WTC11 (cell line): Measurements from ENCODE around the gene DBH. TPM values are rescaled to one million over a fixed set of nuclear protein-coding genes. Genes with fewer than 3 reads are reported as not detected.

Experiments used
- ATAC-seq: fragments of 200-7000 bp; cut with Tn5 transposase; 2 replicates; pipeline ENCODE4 v1.10.0; 2021; ENCODE audit warnings: mild to moderate bottlenecking, moderate library complexity
- CTCF ChIA-PET: fragments of 300-600 bp; sonication (Branson Sonifier 250); formaldehyde crosslinking; loops from one replicate; lab custom pipeline; 2021; ENCODE audit warnings: antibody characterized with exemption; lab: Charles Lee
- POLR2A ChIA-PET: fragments of 350-600 bp; sonication (Branson Sonifier 250); formaldehyde crosslinking; loops from one replicate; lab custom pipeline; 2021; ENCODE audit warnings: antibody characterized with exemption; lab: Charles Lee
- DNase-seq: peaks from one replicate; pipeline ENCODE4 v3.0.0; 2021; ENCODE audit warnings: low spot score
- H3K27ac Mint-ChIP-seq: 2 replicates; pipeline ENCODE4 v1.8.0; 2021; ENCODE audit warnings: mixed read lengths
- H3K27me3 Mint-ChIP-seq: 2 replicates; pipeline ENCODE4 v1.8.0; 2021; ENCODE audit warnings: low read depth, mild to moderate bottlenecking, moderate library complexity, mixed read lengths
- H3K36me3 Mint-ChIP-seq: 2 replicates; pipeline ENCODE4 v1.8.0; 2021; ENCODE audit warnings: mixed read lengths
- H3K4me1 Mint-ChIP-seq: 2 replicates; pipeline ENCODE4 v1.8.0; 2022; ENCODE audit warnings: mixed read lengths
- H3K4me3 Mint-ChIP-seq: 2 replicates; pipeline ENCODE4 v1.8.0; 2021; ENCODE audit warnings: mild to moderate bottlenecking, moderate library complexity, mixed read lengths
- H3K9me3 Mint-ChIP-seq: 2 replicates; pipeline ENCODE4 v1.8.0; 2021; ENCODE audit warnings: mixed read lengths
- CBFB ChIP-seq: sonication (generic); formaldehyde crosslinking; IDR thresholded peaks from 2 replicates; pipeline ENCODE4 v1.8.1; 2022; ENCODE audit warnings: mild to moderate bottlenecking, low read depth, missing genetic modification reagents
- CDX4 ChIP-seq: fragments of 250-450 bp; sonication (Bioruptor Pico); IDR thresholded peaks from 2 replicates; pipeline ENCODE4 v1.9.0; 2021; ENCODE audit warnings: moderate library complexity, mild to moderate bottlenecking, inconsistent platforms, borderline replicate concordance
- CTCF ChIP-seq: fragments of 200-600 bp; IDR thresholded peaks from 2 replicates; pipeline ENCODE4 v1.8.0; 2022; ENCODE audit warnings: antibody characterized with exemption
- E2F1 ChIP-seq: sonication (generic); formaldehyde crosslinking; IDR thresholded peaks from 2 replicates; pipeline ENCODE4 v1.8.0; 2022; ENCODE audit warnings: mild to moderate bottlenecking, missing genetic modification reagents
- ELF4 ChIP-seq: sonication (generic); formaldehyde crosslinking; IDR thresholded peaks from 2 replicates; pipeline ENCODE4 v1.8.1; 2022; ENCODE audit warnings: low read depth, mild to moderate bottlenecking, moderate library complexity, missing genetic modification reagents
- ERG ChIP-seq: fragments of 250-450 bp; sonication (Bioruptor Pico); IDR thresholded peaks from 2 replicates; pipeline ENCODE4 v1.8.0; 2021; ENCODE audit warnings: mild to moderate bottlenecking
- FOXK1 ChIP-seq: sonication (generic); formaldehyde crosslinking; IDR thresholded peaks from 2 replicates; pipeline ENCODE4 v1.8.0; 2022; ENCODE audit warnings: mild to moderate bottlenecking, moderate library complexity, missing genetic modification reagents
- FOXP4 ChIP-seq: sonication (generic); formaldehyde crosslinking; IDR thresholded peaks from 2 replicates; pipeline ENCODE4 v1.8.0; 2022; ENCODE audit warnings: mild to moderate bottlenecking, missing genetic modification reagents
- GRHL2 ChIP-seq: fragments of 250-450 bp; sonication (Bioruptor Pico); IDR thresholded peaks from 2 replicates; pipeline ENCODE4 v1.8.0; 2022; ENCODE audit warnings: mild to moderate bottlenecking, moderate library complexity; ENCODE audit not compliant: insufficient replicate concordance, severe bottlenecking
- HMGXB4 ChIP-seq: sonication (generic); formaldehyde crosslinking; IDR thresholded peaks from 2 replicates; pipeline ENCODE4 v1.8.1; 2023; ENCODE audit warnings: mild to moderate bottlenecking, moderate library complexity, missing genetic modification reagents
- IRF2 ChIP-seq: sonication (generic); formaldehyde crosslinking; IDR thresholded peaks from 2 replicates; pipeline ENCODE4 v1.8.0; 2022; ENCODE audit warnings: low read depth, missing genetic modification reagents, borderline replicate concordance
- JAZF1 ChIP-seq: fragments of 250-450 bp; sonication (Bioruptor Pico); IDR thresholded peaks from 2 replicates; pipeline ENCODE4 v1.9.0; 2021; ENCODE audit warnings: moderate library complexity, mild to moderate bottlenecking, inconsistent platforms
- KAT7 ChIP-seq: sonication (generic); formaldehyde crosslinking; IDR thresholded peaks from 2 replicates; pipeline ENCODE4 v1.8.1; 2023; ENCODE audit warnings: missing genetic modification reagents, mild to moderate bottlenecking, borderline replicate concordance
- MAX ChIP-seq: sonication (generic); formaldehyde crosslinking; IDR thresholded peaks from 2 replicates; pipeline ENCODE4 v1.8.0; 2022; ENCODE audit warnings: mild to moderate bottlenecking, missing genetic modification reagents
- MXD4 ChIP-seq: fragments of 250-450 bp; sonication (Bioruptor Pico); IDR thresholded peaks from 2 replicates; pipeline ENCODE4 v1.8.0; 2021; ENCODE audit warnings: mild to moderate bottlenecking, moderate library complexity, borderline replicate concordance
- MYBL2 ChIP-seq: sonication (generic); formaldehyde crosslinking; IDR thresholded peaks from 2 replicates; pipeline ENCODE4 v1.8.1; 2023; ENCODE audit warnings: mild to moderate bottlenecking, moderate library complexity, missing genetic modification reagents
- NR1H2 ChIP-seq: sonication (generic); formaldehyde crosslinking; IDR thresholded peaks from 2 replicates; pipeline ENCODE4 v1.9.0; 2021; ENCODE audit warnings: mild to moderate bottlenecking, moderate library complexity, missing genetic modification reagents
- NR2C2 ChIP-seq: sonication (generic); formaldehyde crosslinking; IDR thresholded peaks from 2 replicates; pipeline ENCODE4 v1.8.0; 2022; ENCODE audit warnings: mild to moderate bottlenecking, missing genetic modification reagents
- OVOL2 ChIP-seq: fragments of 250-450 bp; sonication (Bioruptor Pico); IDR thresholded peaks from 2 replicates; pipeline ENCODE4 v1.9.0; 2021; ENCODE audit warnings: mild to moderate bottlenecking, borderline replicate concordance
- PRRX2 ChIP-seq: fragments of 250-450 bp; sonication (Bioruptor Pico); IDR thresholded peaks from 2 replicates; pipeline ENCODE4 v1.8.0; 2021; ENCODE audit warnings: mild to moderate bottlenecking
- RORB ChIP-seq: fragments of 250-450 bp; sonication (Bioruptor Pico); IDR thresholded peaks from 2 replicates; pipeline ENCODE4 v1.9.0; 2021; ENCODE audit warnings: mild to moderate bottlenecking
- SMAD4 ChIP-seq: sonication (generic); formaldehyde crosslinking; IDR thresholded peaks from 2 replicates; pipeline ENCODE4 v1.8.0; 2022; ENCODE audit warnings: mild to moderate bottlenecking, missing genetic modification reagents
- SP1 ChIP-seq: sonication (generic); formaldehyde crosslinking; conservative IDR thresholded peaks from 2 replicates; pipeline ENCODE4 v1.8.1; 2022; ENCODE audit warnings: missing genetic modification reagents
- TEAD4 ChIP-seq: sonication (generic); formaldehyde crosslinking; IDR thresholded peaks from 2 replicates; pipeline ENCODE4 v1.8.0; 2022; ENCODE audit warnings: mild to moderate bottlenecking, missing genetic modification reagents
- ZNF121 ChIP-seq: sonication (generic); formaldehyde crosslinking; IDR thresholded peaks from 2 replicates; pipeline ENCODE4 v1.8.0; 2023; ENCODE audit warnings: missing genetic modification reagents
- ZNF219 ChIP-seq: sonication (generic); formaldehyde crosslinking; IDR thresholded peaks from 2 replicates; pipeline ENCODE4 v1.8.0; 2023; ENCODE audit warnings: missing genetic modification reagents, mild to moderate bottlenecking, borderline replicate concordance
- ZNF232 ChIP-seq: sonication (generic); formaldehyde crosslinking; IDR thresholded peaks from 2 replicates; pipeline ENCODE4 v1.8.0; 2022; ENCODE audit warnings: mild to moderate bottlenecking, missing genetic modification reagents
- ZNF416 ChIP-seq: fragments of 250-450 bp; sonication (Bioruptor Pico); IDR thresholded peaks from 2 replicates; pipeline ENCODE4 v1.9.0; 2021; ENCODE audit warnings: mild to moderate bottlenecking, inconsistent platforms
- total RNA-seq: library from RNA; stranded (reverse); gene quantifications from 3 replicates; pipeline ENCODE4 v1.2.3, GENCODE V29; 2021

The DBH gene
- total RNA-seq, 1 experiment from 2014 or later = 0.24 TPM

- ChIA-PET POLR2A (no interaction called here), CTCF (interaction anchor here (1.3 kb wide), 1 partner anchor 49 kb away, joined by 3 read pairs; no protein-coding TSS in a partner anchor)
- H3K27me3 Mint-ChIP-seq = no peaks in the 10 kb centered on the region
- H3K9me3 Mint-ChIP-seq = no peaks in the 10 kb centered on the region
- ATAC-seq = no peak
- DNase-seq = no peak
- H3K27ac Mint-ChIP-seq = 0 out of 2 replicates have a peak overlapping the region, but pooled peaks have one; percentile 13
- H3K4me1 Mint-ChIP-seq = no peaks in the 10 kb centered on the region
- TF ChIP-seq ZNF121 (CRISPR knock-in tag) (no peak), NR1H2 (CRISPR knock-in tag) (no peak), KAT7 (no peak), SP1 (CRISPR knock-in tag) (no peak), RORB (CRISPR knock-in tag) (no peak), ZNF232 (CRISPR knock-in tag) (no peak), IRF2 (no peak), TEAD4 (CRISPR knock-in tag) (no peak), CDX4 (CRISPR knock-in tag) (no peak), MXD4 (CRISPR knock-in tag) (no peak), CBFB (CRISPR knock-in tag) (no peak), E2F1 (CRISPR knock-in tag) (no peak), SMAD4 (CRISPR knock-in tag) (no peak), FOXP4 (CRISPR knock-in tag) (no peak), MAX (no peak), GRHL2 (CRISPR knock-in tag) (no peak), ZNF219 (CRISPR knock-in tag) (no peak), ERG (no peak)
- TF ChIP-seq, all 79 proteins: peak for 0
- no peaks in the 10 kb centered on the region for H3K36me3 Mint-ChIP-seq
- H3K4me3 Mint-ChIP-seq = no peak overlapping the region
These were observed 57.8 kb downstream of the DBH start for GRCh38 chr9:133693703-133694529.

GRCh38 chr9:133694686-133695085, 58.5 kb downstream of the DBH start:
- Mint-ChIP-seq H3K4me3 (no peak overlapping the region), H3K9me3 (0 out of 2 replicates have a peak, but pooled peaks cover 3% of the 10 kb centered on the region), H3K27me3 (no peaks in the 10 kb centered on the region), H3K27ac (no peak overlapping the region), H3K4me1 (no peaks in the 10 kb centered on the region), H3K36me3 (no peaks in the 10 kb centered on the region)
- TF ChIP-seq OVOL2 (CRISPR knock-in tag) (no peak), HMGXB4 (no peak), MYBL2 (CRISPR knock-in tag) (no peak), MAX (no peak), ZNF121 (CRISPR knock-in tag) (no peak), JAZF1 (CRISPR knock-in tag) (no peak), PRRX2 (no peak), ZNF416 (no peak), ELF4 (no peak), FOXK1 (CRISPR knock-in tag) (no peak), NR2C2 (CRISPR knock-in tag) (no peak), NR1H2 (CRISPR knock-in tag) (no peak), CTCF (no peak)
- DNase-seq (no peak), ATAC-seq (no peak)
- ChIA-PET CTCF (no interaction called here), POLR2A (no interaction called here)
